IPS DF 4.7 (cell line): ENCODE data around the gene RTL1.

Experiments used
- DNase-seq: peaks from one replicate; pipeline ENCODE4 v3.0.0-alpha.2; 2013; ENCODE audit warnings: low spot score; ENCODE audit errors: extremely low read depth

The RTL1 gene

GRCh38 chr14:100882026-100882967 lies 21.2 kb downstream of the RTL1 start:
- no peak for DNase-seq

- no peak for DNase-seq
Observed at GRCh38 chr14:100881211-100882025, 22.1 kb downstream of the RTL1 start.

GRCh38 chr14:100880271-100881101 lies 23.0 kb downstream of the RTL1 start:
- DNase-seq: no peak

- no peak for DNase-seq
Observed at GRCh38 chr14:100879782-100880181, 23.7 kb downstream of the RTL1 start.

GRCh38 chr14:100879194-100879593 lies 24.3 kb downstream of the RTL1 start:
- no peak for DNase-seq

GRCh38 chr14:100878271-100879146 lies 25.0 kb downstream of the RTL1 start:
- no peak for DNase-seq

- DNase-seq: no peak
Observed at GRCh38 chr14:100875861-100876590, 27.5 kb downstream of the RTL1 start.

GRCh38 chr14:100875126-100875525 lies 28.4 kb downstream of the RTL1 start:
- DNase-seq: no peak

GRCh38 chr14:100874411-100875091 lies 29.0 kb downstream of the RTL1 start:
- no peak for DNase-seq

- no peak for DNase-seq
Observed at GRCh38 chr14:100874051-100874410, 29.5 kb downstream of the RTL1 start.

- no peak for DNase-seq
Observed at GRCh38 chr14:100873096-100873482, 30.4 kb downstream of the RTL1 start.

- DNase-seq: no peak
Observed at GRCh38 chr14:100872259-100873095, 31.0 kb downstream of the RTL1 start.

- DNase-seq: no peak
Observed at GRCh38 chr14:100871234-100872186, 32.0 kb downstream of the RTL1 start.

GRCh38 chr14:100868621-100869370 lies 34.7 kb downstream of the RTL1 start:
- no peak for DNase-seq

GRCh38 chr14:100867631-100868315 lies 35.7 kb downstream of the RTL1 start:
- no peak for DNase-seq
